GM12878 (cell line): ENCODE measurements around the gene BICC1. TPM values are rescaled to one million over a fixed set of nuclear protein-coding genes. Genes with fewer than 3 reads are reported as not detected.

Experiments
- ATAC-seq: fragments of 200-7000 bp; cut with Tn5 transposase; 3 replicates; pipeline ENCODE4 v1.9.1; 2020; ENCODE audit warnings: mild to moderate bottlenecking, moderate library complexity
- BruUV-seq: library from RNA; stranded (reverse); fragments of 400-500 nt; replicated peaks from 2 replicates; lab custom pipeline; 2021; lab: Mats Ljungman, UMichigan
- CTCF ChIA-PET: fragments of 300-600 bp; sonication (Branson Sonifier 250); formaldehyde crosslinking; extraction: SDS; loops from one replicate; lab custom pipeline; 2021; ENCODE audit warnings: inconsistent platforms; lab: Yijun Ruan, JAX
- POLR2A ChIA-PET: fragments of 350-600 bp; formaldehyde crosslinking; extraction: SDS; loops from one replicate; lab custom pipeline; 2021; ENCODE audit warnings: inconsistent platforms; lab: Charles Lee
- RAD21 ChIA-PET: fragments of 300-600 bp; sonication (Branson Sonifier 250); formaldehyde crosslinking; loops from one replicate; lab custom pipeline; 2023; ENCODE audit warnings: antibody characterized with exemption; ENCODE audit not compliant: unreplicated experiment; lab: Charles Lee
- SMC1A ChIA-PET: fragments of 300-600 bp; sonication (Branson Sonifier 250); formaldehyde crosslinking; loops from one replicate; lab custom pipeline; 2023; ENCODE audit not compliant: unreplicated experiment, uncharacterized antibody; lab: Charles Lee
- DNase-seq: peaks from one replicate; pipeline ENCODE4 v3.0.0-alpha.2; 2011; ENCODE audit warnings: low read depth, low spot score
- FAIRE-seq: peaks from 3 replicates; lab custom pipeline; 2011; peaks lifted over from hg19 to GRCh38; lab: Jason Lieb, UNC
- H2AFZ ChIP-seq: 2 replicates; pipeline ENCODE4 v1.6.0; 2011; ENCODE audit warnings: low read depth, low read length, control low read depth; ENCODE audit not compliant: control insufficient read depth
- H3K27ac ChIP-seq: 2 replicates; pipeline ENCODE4 v1.5.1; 2011; ENCODE audit warnings: control low read depth; ENCODE audit not compliant: control insufficient read depth, insufficient read depth
- H3K27me3 ChIP-seq, 2 experiments: replicated peaks in 1 of 2; 2 replicates each; pipeline versions ENCODE4 v1.6.0 to v1.6.1; 2011; ENCODE audit warnings: low read length in 1 of 2; ENCODE audit not compliant: control insufficient read depth in 2 of 2, insufficient read depth in 2 of 2
- H3K36me3 ChIP-seq, 2 experiments: 2 replicates each; pipeline ENCODE4 v1.5.1; 2011; ENCODE audit warnings: low read length in 1 of 2; ENCODE audit not compliant: control insufficient read depth in 2 of 2, insufficient read depth in 2 of 2
- H3K4me1 ChIP-seq: 2 replicates; pipeline ENCODE4 v1.6.1; 2011; ENCODE audit warnings: mild to moderate bottlenecking, low read length, moderate library complexity, mixed read lengths; ENCODE audit not compliant: control insufficient read depth, insufficient read depth
- H3K4me2 ChIP-seq: 2 replicates; pipeline ENCODE4 v1.6.0; 2011; ENCODE audit warnings: control low read depth; ENCODE audit not compliant: control insufficient read depth, insufficient read depth
- H3K4me3 ChIP-seq: fragments of 200-600 bp; sonication (generic); 2 replicates; pipeline ENCODE4 v1.5.1; 2016
- H3K79me2 ChIP-seq: 2 replicates; pipeline ENCODE4 v1.6.0; 2011; ENCODE audit warnings: low read length; ENCODE audit not compliant: control insufficient read depth, insufficient read depth
- H3K9ac ChIP-seq: 2 replicates; pipeline ENCODE4 v1.8.0; 2011; ENCODE audit warnings: low read length, control low read depth, mixed read lengths; ENCODE audit not compliant: control insufficient read depth, insufficient read depth
- H3K9me3 ChIP-seq: replicated peaks from 3 replicates; pipeline ENCODE4 v1.5.1; 2011; ENCODE audit warnings: mild to moderate bottlenecking, low read length; ENCODE audit not compliant: control insufficient read depth, insufficient read depth
- H4K20me1 ChIP-seq: 2 replicates; pipeline ENCODE4 v1.6.0; 2011; ENCODE audit not compliant: control insufficient read depth, insufficient read depth
- ASH2L ChIP-seq: fragments of 300-600, 200-600 bp; sonication (generic); IDR thresholded peaks from 2 replicates; pipeline ENCODE4 v1.6.1; 2017; ENCODE audit warnings: low read depth, mild to moderate bottlenecking, borderline replicate concordance
- ATF2 ChIP-seq: IDR thresholded peaks from 2 replicates; pipeline ENCODE4 v1.6.1; 2012; ENCODE audit warnings: low read length, inconsistent platforms
- CHD2 ChIP-seq: IDR thresholded peaks from 2 replicates; pipeline ENCODE4 v1.6.1; 2011; ENCODE audit warnings: low read depth, low read length, improper control_type of control experiment, borderline replicate concordance
- DPF2 ChIP-seq: fragments of 450-650 bp; IDR thresholded peaks from 2 replicates; pipeline ENCODE4 v1.6.1; 2017; ENCODE audit warnings: mild to moderate bottlenecking
- E2F4 ChIP-seq: IDR thresholded peaks from 2 replicates; pipeline ENCODE4 v1.6.1; 2012; ENCODE audit warnings: low read depth, low read length, improper control_type of control experiment
- FOS ChIP-seq: IDR thresholded peaks from 3 replicates; pipeline ENCODE4 v1.6.1; 2011; ENCODE audit warnings: borderline replicate concordance; ENCODE audit not compliant: insufficient read length; ENCODE audit errors: extremely low read depth
- IRF5 ChIP-seq: fragments of 450-650 bp; IDR thresholded peaks from 2 replicates; pipeline ENCODE4 v1.6.1; 2017; ENCODE audit warnings: borderline replicate concordance
- MEF2A ChIP-seq: IDR thresholded peaks from 2 replicates; pipeline ENCODE4 v1.6.1; 2011; ENCODE audit warnings: low read depth, mild to moderate bottlenecking, low read length, moderate library complexity; ENCODE audit not compliant: insufficient read depth
- SIX5 ChIP-seq: IDR thresholded peaks from 2 replicates; pipeline ENCODE4 v1.6.1; 2011; ENCODE audit warnings: mild to moderate bottlenecking, low read depth, low read length, moderate library complexity; ENCODE audit not compliant: severe bottlenecking
- ZSCAN29 ChIP-seq: fragments of 450-650 bp; IDR thresholded peaks from 2 replicates; pipeline ENCODE4 v1.6.1; 2017; ENCODE audit warnings: mild to moderate bottlenecking, moderate library complexity
- WGBS: methylation state at CpG from one replicate; pipeline ENCODE4 v1.1.6; 2016; ENCODE audit warnings: low lambda C conversion rate; ENCODE audit not compliant: insufficient replicate concordance, insufficient coverage; ENCODE audit errors: missing lambda C conversion rate; 5-methylcytosine and 5-hydroxymethylcytosine counted together
- in situ Hi-C: fragments of 300-500 bp; cut with MboI; formaldehyde crosslinking; loops from 9 replicates; pipeline ENCODE4 v1.14.3; 2018; ENCODE audit warnings: mixed read lengths
- intact Hi-C: fragments of 100-400 bp; cut with micrococcal nuclease; formaldehyde crosslinking; loops from one replicate; pipeline ENCODE4 v1.14.2; 2022; ENCODE audit not compliant: unreplicated experiment
- polyA plus RNA-seq, 11 experiments: library from polyadenylated mRNA; depleted of rRNA in 4 of 11; unstranded in 6 of 11; stranded (reverse) in 5 of 11; fragments of >200 nt; fragmentation: Nextera tagmentation in 4 of 11; fragmentation: Illumina TruSeq in 1 of 11; extraction: Ambion mirVana in 4 of 11; extraction: Trizol in 1 of 11; gene quantifications; 1 replicate in 1 of 11; 2 replicates in 10 of 11; pipeline versions ENCODE4 v1.2.1 to v1.2.3, GENCODE V29; 2011 to 2016; ENCODE audit warnings: inconsistent platforms in 2 of 11, missing spikeins in 2 of 11, low read depth in 1 of 11
- total RNA-seq, 4 experiments: library from RNA; depleted of rRNA in 3 of 4; stranded (reverse); fragments of >200 nt in 3 of 4; fragmentation: Illumina TruSeq in 1 of 4; extraction: Trizol in 1 of 4; gene quantifications; 2 replicates each; pipeline versions ENCODE4 v1.2.1 to v1.2.3, GENCODE V29; 2013 to 2021

The BICC1 gene
- total and polyA plus RNA-seq, 10 of the 15 experiments (the other 5 are each of a cell fraction or from before 2014, with no cell fraction given): 0.01 to 0.10 (median 0.04) TPM; not detected in 5

GRCh38 chr10:58846856-58847255 lies 334.2 kb downstream of the BICC1 start (continued):
- no peak for TF ChIP-seq ATF2

- no peaks in the 10 kb centered on the region for H3K4me1 ChIP-seq
- CTCF ChIA-PET: no interaction called here
- TF ChIP-seq CHD2: no peak
- no peak for TF ChIP-seq ZSCAN29
- TF ChIP-seq ASH2L: no peak
- TF ChIP-seq DPF2: no peak
- TF ChIP-seq FOS: no peak
- TF ChIP-seq SIX5: no peak
- TF ChIP-seq IRF5: no peak
- TF ChIP-seq E2F4: no peak
- TF ChIP-seq MEF2A: no peak
- TF ChIP-seq, all 136 proteins: peak for 0
- in situ Hi-C loops (no loop called here), intact Hi-C loops (no loop called here)
- ATAC-seq (no peak), DNase-seq (no peak), FAIRE-seq (no peak)
- Histone ChIP-seq H3K9me3 (no peaks in the 10 kb centered on the region), H3K4me3 (no peak overlapping the region), H3K79me2 (no peaks in the 10 kb centered on the region), H3K27ac (no peak overlapping the region), H3K36me3 (no peaks in the 10 kb centered on the region), H3K9ac (no peak overlapping the region), H3K27me3 (no peaks in the 10 kb centered on the region), H3K4me2 (no peak overlapping the region), H4K20me1 (no peaks in the 10 kb centered on the region), H2AFZ (no peak overlapping the region)
- WGBS: 24% methylated on average over 2 of the region's 2 CpGs
- RAD21 ChIA-PET: no interaction called here
- POLR2A ChIA-PET: interaction anchor here (0.6 kb wide), 1 partner anchor 1080 kb away, joined by 5 read pairs; no protein-coding TSS in a partner anchor
- SMC1A ChIA-PET: no interaction called here
- BruUV-seq: no TSS peak
Observed at GRCh38 chr10:58851606-58852005, 338.9 kb downstream of the BICC1 start.
